CD4-positive, alpha-beta T cell treated with Interleukin-6 for 4 hours (primary cell): ENCODE results near the gene E2F8.

Experiments used
- DNase-seq: peaks from one replicate; pipeline ENCODE4 v3.0.0-alpha.2; 2020; ENCODE audit warnings: mixed read lengths

Gene E2F8

GRCh38 chr11:19218216-19218615 is 22.5 kb downstream of the E2F8 start:
- DNase-seq: no peak

- no peak for DNase-seq
These were observed 23.9 kb downstream of the E2F8 start for GRCh38 chr11:19216709-19217374.

GRCh38 chr11:19216021-19216420 is 24.7 kb downstream of the E2F8 start:
- no peak for DNase-seq

GRCh38 chr11:19209617-19210370 is 31.0 kb downstream of the E2F8 start:
- DNase-seq: no peak

- DNase-seq: no peak
These were observed 31.7 kb downstream of the E2F8 start for GRCh38 chr11:19208959-19209546.

GRCh38 chr11:19208181-19208580 is 32.6 kb downstream of the E2F8 start:
- no peak for DNase-seq

GRCh38 chr11:19204836-19205235 is 35.9 kb downstream of the E2F8 start:
- no peak for DNase-seq

- no peak for DNase-seq
These were observed 38.8 kb downstream of the E2F8 start, which contains the start of gene CSRP3 for GRCh38 chr11:19201737-19202605. CSRP3 (minus strand) TSS chr11:19201983; CDS start chr11:19192448, 9,535 bp downstream.

- no peak for DNase-seq
These were observed 40.1 kb downstream of the E2F8 start for GRCh38 chr11:19200410-19201201.

GRCh38 chr11:19199771-19200170 is 41.0 kb downstream of the E2F8 start:
- no peak for DNase-seq

- no peak for DNase-seq
These were observed 41.7 kb downstream of the E2F8 start for GRCh38 chr11:19199048-19199447.

GRCh38 chr11:19196432-19196831 is 44.3 kb downstream of the E2F8 start:
- no peak for DNase-seq

GRCh38 chr11:19194620-19195308 is 46.0 kb downstream of the E2F8 start:
- DNase-seq: no peak

GRCh38 chr11:19193916-19194315 is 46.8 kb downstream of the E2F8 start:
- DNase-seq: no peak

- DNase-seq: no peak
These were observed 49.1 kb downstream of the E2F8 start for GRCh38 chr11:19191530-19192169.

- DNase-seq: no peak
These were observed 52.9 kb downstream of the E2F8 start for GRCh38 chr11:19187833-19188258.

GRCh38 chr11:19187114-19187832 is 53.5 kb downstream of the E2F8 start:
- no peak for DNase-seq

GRCh38 chr11:19185516-19186052 is 55.2 kb downstream of the E2F8 start:
- DNase-seq: no peak

GRCh38 chr11:19185036-19185435 is 55.7 kb downstream of the E2F8 start:
- DNase-seq: no peak

GRCh38 chr11:19183646-19184045 is 57.1 kb downstream of the E2F8 start:
- no peak for DNase-seq
